ENCODE data around the gene PTBP3. TPM values are rescaled to one million over a fixed set of nuclear protein-coding genes. Genes with fewer than 3 reads are reported as not detected.

PTBP3 gene, protein sequence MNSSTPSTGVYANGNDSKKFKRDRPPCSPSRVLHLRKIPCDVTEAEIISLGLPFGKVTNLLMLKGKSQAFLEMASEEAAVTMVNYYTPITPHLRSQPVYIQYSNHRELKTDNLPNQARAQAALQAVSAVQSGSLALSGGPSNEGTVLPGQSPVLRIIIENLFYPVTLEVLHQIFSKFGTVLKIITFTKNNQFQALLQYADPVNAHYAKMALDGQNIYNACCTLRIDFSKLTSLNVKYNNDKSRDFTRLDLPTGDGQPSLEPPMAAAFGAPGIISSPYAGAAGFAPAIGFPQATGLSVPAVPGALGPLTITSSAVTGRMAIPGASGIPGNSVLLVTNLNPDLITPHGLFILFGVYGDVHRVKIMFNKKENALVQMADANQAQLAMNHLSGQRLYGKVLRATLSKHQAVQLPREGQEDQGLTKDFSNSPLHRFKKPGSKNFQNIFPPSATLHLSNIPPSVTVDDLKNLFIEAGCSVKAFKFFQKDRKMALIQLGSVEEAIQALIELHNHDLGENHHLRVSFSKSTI
- polyA plus RNA-seq (2012; ENCODE audit: missing spikeins): 35.9 TPM

DNA sequence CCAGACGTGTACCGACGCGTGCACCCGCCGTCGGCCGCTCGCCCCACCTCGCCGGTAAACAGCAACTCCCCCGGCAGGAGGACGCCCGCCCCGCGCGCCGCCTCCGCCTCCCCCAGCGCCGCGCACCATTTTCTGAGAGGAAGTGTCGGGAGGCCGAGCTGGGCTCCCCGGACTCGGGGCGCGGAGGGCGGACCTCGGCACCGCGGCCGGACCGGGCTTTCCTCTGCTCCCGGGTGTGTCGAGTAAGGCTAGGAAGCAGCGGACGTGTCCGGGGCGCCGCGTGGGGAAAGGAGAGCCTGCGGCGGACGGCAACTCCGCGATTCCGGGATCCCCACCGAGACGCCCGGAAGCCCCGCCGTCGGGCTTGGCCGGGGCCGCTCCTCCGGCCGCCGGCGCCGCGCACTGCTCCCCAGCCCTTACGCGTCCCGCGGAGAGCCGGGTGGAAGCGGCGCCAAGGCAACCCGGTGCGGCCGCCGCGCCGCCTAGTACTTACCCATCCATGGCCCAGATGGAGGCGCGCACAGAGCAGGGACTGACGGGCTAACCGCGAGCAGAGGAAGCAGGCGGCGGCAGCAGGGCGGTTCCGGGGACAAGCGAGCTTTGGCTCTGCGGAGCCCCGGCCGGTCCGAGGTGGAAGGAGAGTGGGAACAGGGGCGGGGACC lies at the start of gene PTBP3:
TSS of gene PTBP3 (minus strand) at position 643 of the 662 bp plus-strand sequence. CDS start 35,754 bp downstream, outside the sequence.
- peak; percentile 53; the same call in 1 of the 2 replicates for TF ChIP-seq TAF1 (IDR thresholded peaks at IDR 0.05; ENCODE audit: borderline replicate concordance, low read depth, low read length)
- peak; percentile 76; the same call in 1 of the 2 replicates for TF ChIP-seq POLR2AphosphoS5 (IDR thresholded peaks at IDR 0.05; ENCODE audit: low read depth, low read length)
- peak; percentile 70 for TF ChIP-seq POLR2A (IDR thresholded peaks at IDR 0.05; ENCODE audit: low read depth, low read length)
- FAIRE-seq (peak; percentile 92), DNase-seq (ENCODE audit: insufficient read length) (peak; percentile 47)

DNA sequence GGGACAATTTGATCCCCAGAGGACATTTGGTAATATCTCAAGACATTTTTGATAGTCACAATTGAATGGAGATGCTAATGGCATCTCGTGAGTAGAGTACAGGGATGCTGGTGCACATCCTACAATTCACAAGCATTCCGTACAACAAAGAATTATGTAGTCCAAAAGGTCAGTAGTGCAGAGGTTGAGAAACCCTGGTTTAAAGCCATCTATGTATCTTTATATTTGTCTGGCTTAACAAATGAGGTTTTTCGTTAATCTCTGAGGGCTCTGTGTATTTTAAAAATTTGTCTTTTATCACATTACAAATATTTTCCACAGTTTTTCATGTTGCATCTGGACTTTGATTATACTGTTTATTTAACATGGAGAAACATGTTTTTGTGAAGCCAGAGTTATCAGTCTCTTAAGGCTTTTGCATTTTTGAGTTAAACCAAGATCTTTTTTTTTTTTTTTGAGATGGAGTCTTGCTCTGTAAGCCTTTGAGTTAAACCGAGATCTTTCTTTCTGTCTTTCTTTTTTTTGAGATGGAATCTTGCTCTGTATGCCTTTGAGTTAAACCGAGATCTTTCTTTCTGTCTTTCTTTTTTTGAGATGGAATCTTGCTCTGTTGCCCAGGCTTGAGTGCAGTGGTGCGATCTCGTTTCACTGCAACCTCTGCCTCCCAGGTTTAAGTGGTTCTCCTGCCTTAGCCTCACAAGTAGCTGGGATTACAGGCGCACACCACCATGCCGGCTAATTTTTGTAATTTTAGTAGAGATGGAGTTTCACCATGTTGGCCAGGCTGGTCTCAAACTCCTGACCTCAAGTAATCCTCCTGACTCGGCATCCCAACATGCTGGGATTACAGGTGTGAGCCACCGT lies 49.3 kb upstream of the PTBP3 start:
- TF ChIP-seq TAF1 (IDR thresholded peaks at IDR 0.05; ENCODE audit: borderline replicate concordance, low read depth, low read length) (no peak), POLR2A (IDR thresholded peaks at IDR 0.05; ENCODE audit: low read depth, low read length) (no peak), POLR2AphosphoS5 (IDR thresholded peaks at IDR 0.05; ENCODE audit: low read depth, low read length) (no peak)
- FAIRE-seq (no peak), DNase-seq (ENCODE audit: insufficient read length) (no peak)

DNA sequence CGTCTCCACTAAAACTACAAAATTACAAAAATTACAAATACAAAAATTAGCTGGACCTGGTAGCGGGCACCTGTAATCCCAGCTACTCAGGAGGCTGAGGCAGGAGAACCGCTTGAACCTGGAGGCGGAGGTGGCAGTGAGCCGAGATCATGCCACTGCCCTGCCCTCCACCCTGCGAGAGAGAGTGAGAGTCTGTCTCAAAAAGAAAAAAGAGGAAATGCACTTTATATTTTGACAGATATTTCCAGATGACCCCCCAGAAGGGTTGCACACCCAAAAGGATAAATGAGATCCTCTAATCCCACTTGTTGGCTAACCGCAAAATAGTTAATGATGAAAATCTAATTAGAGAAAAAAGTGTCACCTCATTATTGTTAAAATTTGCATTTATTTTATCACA lies 48.6 kb upstream of the PTBP3 start:
- no peak for TF ChIP-seq POLR2A (IDR thresholded peaks at IDR 0.05; ENCODE audit: low read depth, low read length)
- TF ChIP-seq TAF1 (IDR thresholded peaks at IDR 0.05; ENCODE audit: borderline replicate concordance, low read depth, low read length): no peak
- TF ChIP-seq POLR2AphosphoS5 (IDR thresholded peaks at IDR 0.05; ENCODE audit: low read depth, low read length): no peak
- FAIRE-seq (no peak), DNase-seq (ENCODE audit: insufficient read length) (no peak)

DNA sequence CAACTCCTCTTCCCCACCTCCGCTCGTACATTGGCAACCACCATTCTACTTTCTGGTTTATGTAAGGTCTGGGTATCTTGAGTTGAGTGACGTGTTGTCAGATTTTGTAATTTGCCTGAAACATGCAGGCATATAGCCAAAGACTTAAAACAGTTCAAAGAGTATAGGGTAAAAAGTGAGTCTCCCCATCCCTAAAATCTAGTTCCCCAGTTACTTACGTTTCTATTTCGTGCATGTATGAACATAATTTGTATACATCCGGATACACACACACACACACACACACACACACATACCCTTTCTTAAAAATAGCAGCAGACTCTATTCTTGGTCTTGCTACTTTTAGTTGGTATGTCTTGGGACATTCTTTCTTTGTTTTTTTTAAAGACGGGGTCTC lies 47.4 kb upstream of the PTBP3 start:
- FAIRE-seq: peak; percentile 44
- TF ChIP-seq POLR2A (IDR thresholded peaks at IDR 0.05; ENCODE audit: low read depth, low read length) (0 out of 2 replicates have a peak, but pooled peaks have one; percentile 43), POLR2AphosphoS5 (IDR thresholded peaks at IDR 0.05; ENCODE audit: low read depth, low read length) (no peak; the same call in 1 of the 2 replicates)
- no peak for DNase-seq (ENCODE audit: insufficient read length)

DNA sequence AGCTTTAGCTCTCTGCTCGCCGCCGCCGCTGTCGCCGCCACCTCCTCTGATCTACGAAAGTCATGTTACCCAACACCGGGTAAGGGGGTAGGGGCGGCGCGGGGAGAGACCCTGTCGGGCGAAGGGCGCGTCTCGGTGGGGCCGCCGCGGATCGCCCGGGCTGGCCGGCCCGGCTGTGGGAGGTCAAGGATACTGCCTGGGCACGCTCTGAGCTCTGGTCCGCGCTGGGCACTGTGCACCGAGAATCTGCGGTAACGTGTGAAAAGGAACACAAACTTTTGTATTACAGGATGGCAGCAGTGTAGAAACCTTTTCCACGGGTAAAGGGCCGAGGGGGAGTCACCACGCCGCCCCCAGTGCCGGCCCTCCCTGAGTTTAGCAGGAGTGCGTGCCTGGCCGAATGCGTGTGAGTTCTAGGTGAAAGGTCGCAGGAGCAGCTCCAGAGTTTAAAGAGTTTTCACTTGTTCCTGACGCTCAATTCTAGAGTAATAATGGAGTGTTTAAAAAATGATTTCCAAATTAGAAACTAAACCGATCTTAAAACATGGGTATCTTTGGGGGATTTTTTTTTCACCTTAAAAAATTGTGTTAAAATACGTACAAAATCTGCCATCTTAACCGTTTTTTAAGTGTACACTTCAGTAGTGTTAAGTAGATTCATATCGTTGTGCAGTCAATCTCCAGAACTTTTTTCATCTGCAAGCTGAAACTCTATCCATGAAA lies 46.8 kb upstream of the PTBP3 start, which contains the start of gene HSDL2:
TSS of gene HSDL2 (plus strand) at position 7 of the 723 bp plus-strand sequence. CDS start at position 63, 56 bp downstream.
- TF ChIP-seq POLR2A (IDR thresholded peaks at IDR 0.05; ENCODE audit: low read depth, low read length) (no peak), POLR2AphosphoS5 (IDR thresholded peaks at IDR 0.05; ENCODE audit: low read depth, low read length) (peak; percentile 49; the same call in 1 of the 2 replicates)
- DNase-seq (ENCODE audit: insufficient read length) (no peak), FAIRE-seq (no peak)

DNA sequence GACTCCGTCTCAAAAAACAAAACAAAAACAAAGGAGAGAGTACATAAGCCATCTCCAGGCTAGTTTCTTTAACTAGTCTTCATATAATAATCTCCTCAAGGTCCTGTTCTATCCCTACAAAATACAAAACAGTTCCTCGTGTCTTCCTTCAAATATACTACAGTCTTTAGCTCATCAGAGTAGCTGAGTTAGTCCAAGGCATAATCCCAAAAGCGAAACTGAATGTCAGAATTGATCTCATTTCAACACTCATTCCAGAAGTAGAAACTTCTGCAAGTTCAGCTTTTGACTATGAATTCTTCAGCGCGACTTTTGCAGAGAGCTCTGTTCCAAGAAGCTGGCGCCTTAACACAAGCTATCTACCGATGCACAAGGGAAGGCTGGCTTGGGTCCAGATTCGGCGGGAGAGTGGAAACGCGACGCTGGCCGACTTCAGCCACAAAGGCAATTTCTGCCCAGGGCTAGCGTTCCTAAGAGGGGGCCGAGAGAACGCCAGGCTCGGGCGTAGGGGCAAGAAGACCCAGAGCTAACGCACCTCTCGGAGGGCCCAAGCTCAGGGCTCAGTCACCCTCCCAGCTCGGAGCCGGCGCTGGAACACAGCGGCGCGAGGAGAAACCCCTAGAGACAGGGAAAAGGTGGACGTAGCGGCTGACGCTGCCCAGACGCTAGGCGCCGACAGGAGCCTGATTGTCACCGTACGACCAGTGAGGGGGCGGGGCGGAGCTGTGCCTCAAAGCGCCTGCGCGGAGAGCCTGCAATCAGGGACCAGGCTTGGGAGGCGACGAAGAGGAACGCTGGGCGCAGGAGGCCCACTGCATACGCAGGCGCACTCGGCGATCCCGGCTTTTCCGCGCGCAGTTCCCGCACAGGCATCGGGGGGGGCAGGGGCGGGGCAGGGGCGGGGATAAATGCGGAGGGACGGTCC lies 46.0 kb upstream of the PTBP3 start:
- FAIRE-seq: peak; percentile 69
- TF ChIP-seq POLR2AphosphoS5 (IDR thresholded peaks at IDR 0.05; ENCODE audit: low read depth, low read length) (peak; percentile 64; the same call in 1 of the 2 replicates), TAF1 (IDR thresholded peaks at IDR 0.05; ENCODE audit: borderline replicate concordance, low read depth, low read length) (0 out of 2 replicates have a peak, but pooled peaks have one; percentile 37), POLR2A (IDR thresholded peaks at IDR 0.05; ENCODE audit: low read depth, low read length) (peak; percentile 81; the same call in 1 of the 2 replicates)
- peak; percentile 74 for DNase-seq (ENCODE audit: insufficient read length)

DNA sequence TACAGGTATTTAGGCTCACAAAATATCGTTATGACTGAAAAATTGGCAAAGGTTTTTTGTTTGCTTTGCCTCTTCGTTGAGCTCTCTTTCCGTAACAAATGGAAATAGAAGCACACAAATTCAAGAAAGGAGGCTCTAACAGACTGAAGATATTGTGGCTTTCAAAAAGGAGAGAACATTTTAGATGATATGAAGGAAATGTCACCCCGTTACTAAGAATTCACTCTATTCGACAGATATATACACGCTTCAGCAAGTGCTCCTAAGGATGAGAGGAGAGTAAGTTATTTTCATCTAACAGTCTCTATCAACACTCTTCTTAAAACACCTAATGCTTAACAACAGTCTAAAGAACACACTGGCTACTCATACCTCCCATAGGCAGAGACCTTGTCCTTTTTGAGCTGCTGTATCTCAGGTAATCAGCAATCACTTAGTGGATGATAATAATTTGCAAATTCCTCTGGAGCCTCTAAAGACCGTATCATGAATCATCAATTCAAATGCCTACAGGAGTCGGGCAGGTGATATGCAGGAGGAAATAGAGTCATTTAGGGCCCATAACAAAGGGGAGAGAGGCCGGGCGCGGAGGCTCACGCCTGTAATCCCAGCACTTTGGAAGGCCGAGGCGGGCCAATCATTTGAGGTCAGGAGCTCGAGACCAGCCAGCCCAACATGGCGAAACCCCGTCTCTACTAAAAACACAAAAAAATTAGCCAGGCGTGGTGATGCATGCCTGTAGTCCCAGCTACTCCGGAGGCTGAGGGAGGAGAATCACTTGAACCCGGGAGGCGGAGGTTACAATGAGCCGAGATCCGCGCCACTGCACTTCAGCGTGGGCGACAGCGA lies 45.1 kb upstream of the PTBP3 start:
- DNase-seq (ENCODE audit: insufficient read length) (no peak), FAIRE-seq (peak; percentile 61)
- TF ChIP-seq POLR2A (IDR thresholded peaks at IDR 0.05; ENCODE audit: low read depth, low read length): no peak
- TF ChIP-seq TAF1 (IDR thresholded peaks at IDR 0.05; ENCODE audit: borderline replicate concordance, low read depth, low read length): no peak
- no peak for TF ChIP-seq POLR2AphosphoS5 (IDR thresholded peaks at IDR 0.05; ENCODE audit: low read depth, low read length)

DNA sequence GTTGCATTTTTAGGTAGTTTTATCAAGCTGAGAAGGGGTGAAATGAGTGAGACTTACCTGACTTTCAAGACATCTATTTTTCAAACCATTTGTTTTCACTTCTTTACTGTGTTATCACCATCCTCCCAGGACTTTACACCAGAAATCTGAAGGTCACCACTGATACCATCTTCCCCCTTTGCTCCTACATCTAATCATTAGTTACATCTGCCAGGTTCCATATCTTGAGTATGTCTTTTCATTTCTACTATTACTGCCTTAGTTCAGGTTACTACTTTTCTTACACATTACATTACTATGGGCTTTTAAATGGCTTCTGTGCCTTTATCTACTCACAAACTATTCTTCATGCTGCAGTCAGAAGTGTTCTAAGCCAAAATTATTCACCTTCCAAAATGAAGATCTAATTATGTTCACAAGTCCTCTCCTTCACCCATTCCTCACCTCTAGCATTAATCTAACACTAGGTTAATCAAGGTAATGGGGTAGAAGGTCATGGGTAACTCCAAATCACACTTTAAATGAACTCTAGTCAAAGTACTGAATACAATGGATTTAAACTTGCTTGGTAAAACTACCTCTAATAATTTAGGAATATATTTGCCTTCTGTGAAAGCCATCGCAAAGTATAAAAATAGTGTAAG lies 44.4 kb upstream of the PTBP3 start:
- TF ChIP-seq TAF1 (IDR thresholded peaks at IDR 0.05; ENCODE audit: borderline replicate concordance, low read depth, low read length): no peak
- TF ChIP-seq POLR2AphosphoS5 (IDR thresholded peaks at IDR 0.05; ENCODE audit: low read depth, low read length): no peak
- no peak for TF ChIP-seq POLR2A (IDR thresholded peaks at IDR 0.05; ENCODE audit: low read depth, low read length)
- DNase-seq (ENCODE audit: insufficient read length): no peak
- no peak for FAIRE-seq

All from GM12892 (cell line).